SK-N-MC (cell line): ENCODE measurements around the gene APH1B.

ENCODE experiments used
- EZH2 ChIP-seq: fragments of 200-600 bp; sonication (generic); IDR thresholded peaks from one replicate; pipeline ENCODE4 v1.6.1; 2017; ENCODE audit warnings: antibody characterized with exemption
- POLR2AphosphoS5 ChIP-seq: IDR thresholded peaks from 2 replicates; pipeline ENCODE4 v1.6.1; 2012; ENCODE audit warnings: mild to moderate bottlenecking, low read depth, low read length, borderline replicate concordance

GRCh38 chr15:63344731-63345390, 67.5 kb downstream of the APH1B start:
- no peak for TF ChIP-seq POLR2AphosphoS5
- TF ChIP-seq EZH2, result no peak
